SK-N-SH (cell line): ENCODE results near the gene FOXA2. TPM values are rescaled to one million over a fixed set of nuclear protein-coding genes. Genes with fewer than 3 reads are reported as not detected.

Experiments
- polyA plus RNA-seq, 3 experiments: library from polyadenylated mRNA; depleted of rRNA; stranded (reverse); fragments of >200 nt; gene quantifications; 2 replicates each; pipeline ENCODE4 v1.2.3, GENCODE V29; 2012
- small RNA-seq, 7 experiments: library from RNA; depleted of rRNA; stranded (forward); fragments of <200 nt; gene quantifications; one replicate each; pipeline ENCODE3, GENCODE V24; 2012

FOXA2 gene
- polyA plus RNA-seq, 1 of the 3 experiments (the other 2 are of a cell fraction) = not detected

Small RNA genes lying within 50 kb of the gene (small RNA-seq; reads per million reads assigned to genes)
- 0 reads per million in 7 experiments for gene LINC00261
